Upper lobe of right lung (tissue), 1 donor: ENCODE data around the gene TGIF1. TPM values are rescaled to one million over a fixed set of nuclear protein-coding genes. Genes with fewer than 3 reads are reported as not detected.
A peak's percentile ranks its signal among the peaks of the same experiment; 100 is the strongest.

Experiments used
- ATAC-seq: fragments of 200-7000 bp; cut with Tn5 transposase; one replicate; pipeline ENCODE4 v1.9.1; 2020; ENCODE audit warnings: mild to moderate bottlenecking, moderate library complexity
- DNase-seq: peaks from one replicate; pipeline ENCODE4 v3.0.0-alpha.2; 2020
- H3K27ac ChIP-seq: fragments of 200-600 bp; one replicate; pipeline ENCODE4 v1.8.0; 2022
- H3K27me3 ChIP-seq: fragments of 200-600 bp; one replicate; pipeline ENCODE4 v1.8.0; 2022; ENCODE audit warnings: mild to moderate bottlenecking
- H3K36me3 ChIP-seq: fragments of 200-600 bp; one replicate; pipeline ENCODE4 v1.8.0; 2022
- H3K4me1 ChIP-seq: fragments of 200-600 bp; one replicate; pipeline ENCODE4 v1.8.0; 2022
- H3K4me3 ChIP-seq: fragments of 200-600 bp; one replicate; pipeline ENCODE4 v1.8.0; 2022; ENCODE audit warnings: mild to moderate bottlenecking
- H3K9me3 ChIP-seq: fragments of 200-600 bp; one replicate; pipeline ENCODE4 v1.8.0; 2022
- CTCF ChIP-seq: fragments of 200-600 bp; IDR thresholded peaks from one replicate; pipeline ENCODE4 v1.8.0; 2022; ENCODE audit warnings: antibody characterized with exemption
- intact Hi-C: fragments of 100-400 bp; cut with DNase I; formaldehyde crosslinking; loops from one replicate; pipeline ENCODE4 v1.11.0; 2022
- total RNA-seq: library from RNA; stranded (reverse); fragmentation: NEBNext Ultra II Directional; extraction: Animal tissue kit (Norgen Biotek cat#: 25700); gene quantifications from one replicate; pipeline ENCODE4 v1.2.1, GENCODE V29; 2021
- donor health status: DM: no; HTN: yes; CAD: no; lungs with severe emphysema.

TGIF1 gene
- total RNA-seq, 1 donor from 2014 or later, result 48.4 TPM

- Histone ChIP-seq H3K4me1 (peaks cover 35% of the 10 kb centered on the region), H3K27me3 (no peaks in the 10 kb centered on the region), H3K4me3 (peak overlapping the region; percentile 79), H3K9me3 (no peaks in the 10 kb centered on the region), H3K36me3 (peaks cover 11% of the 10 kb centered on the region), H3K27ac (peak overlapping the region; percentile 99)
- intact Hi-C loops, result no loop called here
- ATAC-seq (no peak), DNase-seq (peak; percentile 76)
- TF ChIP-seq CTCF, result no peak
These were observed 2.2 kb downstream of the TGIF1 start for GRCh38 chr18:3451989-3452749.

- H3K27ac ChIP-seq, result peak overlapping the region; percentile 99
- H3K4me3 ChIP-seq, result peak overlapping the region; percentile 79
- DNase-seq, result no peak
- intact Hi-C loops, result no loop called here
- H3K9me3 ChIP-seq, result no peaks in the 10 kb centered on the region
- no peaks in the 10 kb centered on the region for H3K27me3 ChIP-seq
- H3K36me3 ChIP-seq, result peaks cover 19% of the 10 kb centered on the region
- ATAC-seq, result no peak
- H3K4me1 ChIP-seq, result peaks cover 39% of the 10 kb centered on the region
- TF ChIP-seq CTCF, result no peak
These were observed 3.0 kb downstream of the TGIF1 start for GRCh38 chr18:3452750-3453539.

GRCh38 chr18:3453540-3454364 lies 3.8 kb downstream of the TGIF1 start:
- peak; percentile 0 for ATAC-seq
- no peaks in the 10 kb centered on the region for H3K27me3 ChIP-seq
- peak; percentile 67 for DNase-seq
- H3K4me1 ChIP-seq, result peaks cover 47% of the 10 kb centered on the region
- peak overlapping the region; percentile 99 for H3K27ac ChIP-seq
- no peak for TF ChIP-seq CTCF
- intact Hi-C loops, result no loop called here
- H3K9me3 ChIP-seq, result no peaks in the 10 kb centered on the region
- H3K36me3 ChIP-seq, result peaks cover 27% of the 10 kb centered on the region
- peak overlapping the region; percentile 79 for H3K4me3 ChIP-seq

- peak; percentile 72 for TF ChIP-seq CTCF
- Histone ChIP-seq H3K27me3 (no peaks in the 10 kb centered on the region), H3K36me3 (peaks cover 34% of the 10 kb centered on the region), H3K4me1 (peaks cover 55% of the 10 kb centered on the region), H3K9me3 (no peaks in the 10 kb centered on the region), H3K4me3 (peak overlapping the region; percentile 79), H3K27ac (peak overlapping the region; percentile 99)
- intact Hi-C loops, result no loop called here
- no peak for DNase-seq
- ATAC-seq, result no peak
These were observed 4.6 kb downstream of the TGIF1 start for GRCh38 chr18:3454365-3455089.

GRCh38 chr18:3455090-3455635 lies 5.2 kb downstream of the TGIF1 start:
- no peak for TF ChIP-seq CTCF
- H3K27me3 ChIP-seq, result no peaks in the 10 kb centered on the region
- DNase-seq, result no peak
- H3K9me3 ChIP-seq, result no peaks in the 10 kb centered on the region
- peaks cover 34% of the 10 kb centered on the region for H3K36me3 ChIP-seq
- ATAC-seq, result no peak
- intact Hi-C loops, result no loop called here
- peaks cover 57% of the 10 kb centered on the region for H3K4me1 ChIP-seq
- peak overlapping the region; percentile 99 for H3K27ac ChIP-seq
- H3K4me3 ChIP-seq, result peak overlapping the region; percentile 79
